K562 (cell line): ENCODE data around the gene TUBA1A.

Experiments used
- HDAC6 ChIP-seq: IDR thresholded peaks from 2 replicates; pipeline ENCODE4 v1.6.1; 2012; ENCODE audit warnings: low read depth, mild to moderate bottlenecking, control low read depth, inconsistent platforms, low read length, moderate library complexity
- TF ChIP-seq, protein P1 (sequence below): fragments of 450-650 bp; formaldehyde crosslinking; IDR thresholded peaks from 2 replicates; pipeline ENCODE4 v1.4.0; 2020; ENCODE audit warnings: mild to moderate bottlenecking, moderate library complexity

DNA sequence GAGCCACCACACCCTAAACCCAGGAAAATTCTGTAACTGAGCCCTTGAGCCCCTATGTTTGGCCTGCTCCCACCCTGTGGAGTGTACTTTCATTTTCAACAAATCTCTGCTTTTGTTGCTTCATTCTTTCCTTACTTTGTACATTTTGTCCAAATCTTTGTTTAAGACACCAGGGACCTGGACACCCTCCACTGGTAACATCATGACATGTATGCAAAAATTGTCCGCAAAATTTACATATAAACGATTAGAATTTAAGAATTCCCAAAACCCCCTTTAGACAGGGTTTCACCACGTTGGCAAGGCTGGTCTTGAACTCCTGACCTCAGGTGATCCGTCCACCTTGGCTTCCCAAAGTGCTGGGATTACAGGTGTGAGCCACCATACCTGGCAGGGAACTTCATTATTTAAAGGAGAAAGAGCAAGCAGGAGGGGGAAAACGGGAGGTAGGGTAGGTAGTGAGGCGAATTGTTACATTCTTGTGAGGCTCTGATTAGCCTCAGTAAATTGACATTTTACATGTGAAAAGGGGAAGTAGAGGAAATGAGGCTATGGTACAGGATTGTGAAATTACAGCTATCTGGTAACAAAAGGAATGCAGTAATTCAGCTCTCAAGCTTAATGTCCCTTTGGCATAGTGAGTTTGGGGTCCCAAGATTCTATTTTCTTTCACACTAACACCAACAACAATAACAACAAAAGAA, 27.6 kb downstream of the TUBA1A start:
- TF ChIP-seq, protein P1, sequence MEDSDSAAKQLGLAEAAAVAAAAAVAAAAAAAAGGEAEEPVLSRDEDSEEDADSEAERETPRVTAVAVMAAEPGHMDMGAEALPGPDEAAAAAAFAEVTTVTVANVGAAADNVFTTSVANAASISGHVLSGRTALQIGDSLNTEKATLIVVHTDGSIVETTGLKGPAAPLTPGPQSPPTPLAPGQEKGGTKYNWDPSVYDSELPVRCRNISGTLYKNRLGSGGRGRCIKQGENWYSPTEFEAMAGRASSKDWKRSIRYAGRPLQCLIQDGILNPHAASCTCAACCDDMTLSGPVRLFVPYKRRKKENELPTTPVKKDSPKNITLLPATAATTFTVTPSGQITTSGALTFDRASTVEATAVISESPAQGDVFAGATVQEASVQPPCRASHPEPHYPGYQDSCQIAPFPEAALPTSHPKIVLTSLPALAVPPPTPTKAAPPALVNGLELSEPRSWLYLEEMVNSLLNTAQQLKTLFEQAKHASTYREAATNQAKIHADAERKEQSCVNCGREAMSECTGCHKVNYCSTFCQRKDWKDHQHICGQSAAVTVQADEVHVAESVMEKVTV (CRISPR knock-in tag): no peak
- no peak for TF ChIP-seq HDAC6
